Colonic mucosa (tissue), 4 donors: ENCODE data around the gene CSF1R. TPM values are rescaled to one million over a fixed set of nuclear protein-coding genes. Genes with fewer than 3 reads are reported as not detected.
A peak's percentile ranks its signal among the peaks of the same experiment; 100 is the strongest.

ENCODE experiments used
- DNase-seq: peaks from one replicate; pipeline ENCODE4 v3.0.0-alpha.2; 2020
- H3K27ac ChIP-seq: fragments of 200-600 bp; one replicate; pipeline ENCODE4 v1.8.0; 2021
- H3K27me3 ChIP-seq: fragments of 200-600 bp; one replicate; pipeline ENCODE4 v1.8.0; 2021
- H3K36me3 ChIP-seq: fragments of 200-600 bp; one replicate; pipeline ENCODE4 v1.8.0; 2021
- H3K4me1 ChIP-seq: fragments of 200-600 bp; one replicate; pipeline ENCODE4 v1.8.0; 2021; ENCODE audit warnings: mild to moderate bottlenecking
- H3K4me3 ChIP-seq: fragments of 200-600 bp; one replicate; pipeline ENCODE4 v1.8.0; 2021
- H3K9ac ChIP-seq, 2 donors: one replicate each; pipeline ENCODE4 v1.7.0; 2013; ENCODE audit warnings: control low read depth in 2 of 2, low read depth in 2 of 2, low read length in 2 of 2
- H3K9me3 ChIP-seq: fragments of 200-600 bp; one replicate; pipeline ENCODE4 v1.8.0; 2021
- CTCF ChIP-seq: fragments of 200-600 bp; IDR thresholded peaks from one replicate; pipeline ENCODE4 v1.8.0; 2022; ENCODE audit warnings: antibody characterized with exemption, mild to moderate bottlenecking
- intact Hi-C: fragments of 100-400 bp; cut with DNase I; formaldehyde crosslinking; loops from one replicate; pipeline ENCODE4 v1.14.1; 2022
- total RNA-seq, 2 donors: library from RNA; stranded (reverse); fragmentation: NEBNext Ultra II Directional in 1 of 2; extraction: Animal tissue kit (Norgen Biotek cat#: 25700) in 1 of 2; gene quantifications; one replicate each; pipeline ENCODE4 v1.2.1, GENCODE V29; 2021
- donor health status: healthy.
- donor health status: DM: no; HTN: no; CAD: no.
- donor health status: DM: no; HTN: no; CAD: no.

The CSF1R gene
- total RNA-seq, 2 donors from 2014 or later = 7.2 to 26.1 TPM

- no peak for TF ChIP-seq CTCF
- Histone ChIP-seq H3K4me1 (no peaks in the 10 kb centered on the region), H3K4me3 (no peak overlapping the region), H3K27me3 (no peaks in the 10 kb centered on the region), H3K36me3 (no peaks in the 10 kb centered on the region), H3K9me3 (no peaks in the 10 kb centered on the region), H3K9ac (no peak overlapping the region), H3K27ac (peak overlapping the region; percentile 17)
- intact Hi-C loops = loop anchor here (2.0 to 10.0 kb wide), 3 partner anchors 85 to 303 kb away; no protein-coding TSS in a partner anchor
- peak; percentile 49 for DNase-seq
These were observed 45.8 kb upstream of the CSF1R start for GRCh38 chr5:150131978-150132694.

GRCh38 chr5:150131461-150131860 lies 45.1 kb upstream of the CSF1R start:
- no peaks in the 10 kb centered on the region for H3K4me1 ChIP-seq
- no peak for TF ChIP-seq CTCF
- no peak overlapping the region for H3K27ac ChIP-seq
- H3K27me3 ChIP-seq = no peaks in the 10 kb centered on the region
- DNase-seq = no peak
- no peak overlapping the region for H3K4me3 ChIP-seq
- no peak overlapping the region for H3K9ac ChIP-seq
- intact Hi-C loops = loop anchor here (2.0 to 10.0 kb wide), 3 partner anchors 85 to 303 kb away; no protein-coding TSS in a partner anchor
- no peaks in the 10 kb centered on the region for H3K9me3 ChIP-seq
- no peaks in the 10 kb centered on the region for H3K36me3 ChIP-seq

- intact Hi-C loops = loop anchor here (2.0 to 10.0 kb wide), 3 partner anchors 86 to 304 kb away; no protein-coding TSS in a partner anchor
- DNase-seq = no peak
- Histone ChIP-seq H3K36me3 (no peaks in the 10 kb centered on the region), H3K27ac (no peak overlapping the region), H3K4me3 (no peak overlapping the region), H3K4me1 (no peaks in the 10 kb centered on the region), H3K9me3 (no peaks in the 10 kb centered on the region), H3K9ac (no peak overlapping the region), H3K27me3 (no peaks in the 10 kb centered on the region)
- no peak for TF ChIP-seq CTCF
These were observed 44.2 kb upstream of the CSF1R start for GRCh38 chr5:150130493-150130922.

GRCh38 chr5:150129813-150130492 lies 43.6 kb upstream of the CSF1R start:
- Histone ChIP-seq H3K27ac (no peak overlapping the region), H3K4me3 (no peak overlapping the region), H3K36me3 (no peaks in the 10 kb centered on the region), H3K9ac (peak overlapping the region in 1 of 2 donors; percentile 56), H3K4me1 (no peaks in the 10 kb centered on the region), H3K27me3 (no peaks in the 10 kb centered on the region), H3K9me3 (no peaks in the 10 kb centered on the region)
- DNase-seq = peak; percentile 84
- intact Hi-C loops = loop anchor here (2.0 to 10.0 kb wide), 4 partner anchors 87 to 305 kb away; no protein-coding TSS in a partner anchor
- TF ChIP-seq CTCF = peak; percentile 81

GRCh38 chr5:150129454-150129812 lies 43.1 kb upstream of the CSF1R start:
- Histone ChIP-seq H3K4me3 (no peak overlapping the region), H3K27me3 (no peaks in the 10 kb centered on the region), H3K9me3 (no peaks in the 10 kb centered on the region), H3K9ac (peak overlapping the region in 1 of 2 donors; percentile 56), H3K36me3 (no peaks in the 10 kb centered on the region), H3K27ac (no peak overlapping the region), H3K4me1 (no peaks in the 10 kb centered on the region)
- intact Hi-C loops = loop anchor here (10.0 kb wide), 1 partner anchor 295 kb away; no protein-coding TSS in a partner anchor
- TF ChIP-seq CTCF = no peak
- no peak for DNase-seq
